ENCODE data around the gene SOX18.
"Not testable (repeated sequence)": the region's sequence is repeated elsewhere in the genome, so short reads cannot be mapped to it uniquely, and the experiment has no call there.

The SOX18 gene

DNA sequence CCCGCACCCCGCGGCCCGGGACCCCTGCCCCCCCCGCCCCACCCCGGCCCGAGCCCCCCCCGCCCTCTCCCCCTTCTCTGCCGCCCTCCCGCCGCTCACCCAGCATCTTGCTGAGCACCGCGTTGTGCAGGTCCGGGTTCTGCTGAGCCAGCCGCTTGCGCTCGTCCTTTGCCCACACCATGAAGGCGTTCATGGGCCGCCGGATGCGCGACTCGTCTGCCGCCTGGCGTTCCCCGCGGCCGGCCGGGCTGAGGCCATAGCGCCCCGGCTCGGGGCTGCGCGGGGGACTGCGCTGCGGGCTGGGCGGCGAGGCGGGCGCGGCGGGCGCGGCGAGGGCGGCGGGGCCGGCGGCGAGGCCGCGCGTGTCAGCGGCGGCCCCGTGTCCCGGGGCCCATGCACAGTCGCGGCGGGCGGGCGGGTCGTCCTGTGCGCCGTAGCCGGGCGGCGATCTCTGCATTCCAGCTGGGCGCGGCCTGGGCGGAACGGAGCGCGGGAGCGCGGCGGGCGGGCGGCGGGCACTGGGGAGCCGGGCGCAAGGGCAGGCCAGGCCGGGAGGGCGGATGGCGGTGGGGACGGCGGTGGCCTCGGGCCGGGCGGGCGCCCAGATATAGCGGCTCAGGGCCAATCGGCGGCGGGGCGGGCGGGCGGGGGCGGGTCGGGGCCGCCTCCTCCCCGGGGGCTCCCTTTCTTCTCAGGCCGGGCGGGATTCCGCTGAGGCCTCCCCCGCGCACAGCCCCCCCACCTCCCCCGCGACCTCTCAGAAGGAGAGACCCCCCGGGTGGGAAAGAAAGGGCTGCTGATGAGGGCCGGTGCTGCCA lies at the start of gene SOX18:
TSS of gene SOX18 (minus strand) at position 580 of the 818 bp plus-strand sequence. CDS start at position 457, 123 bp downstream.
- DNase-seq, result peak in 1 of 2 experiments; percentile 17

GRCh38 chr20:64098471-64099013 lies 49.1 kb upstream of the SOX18 start:
- no peak for DNase-seq

- DNase-seq, result no peak
These were observed 47.1 kb upstream of the SOX18 start for GRCh38 chr20:64096535-64096934.

DNA sequence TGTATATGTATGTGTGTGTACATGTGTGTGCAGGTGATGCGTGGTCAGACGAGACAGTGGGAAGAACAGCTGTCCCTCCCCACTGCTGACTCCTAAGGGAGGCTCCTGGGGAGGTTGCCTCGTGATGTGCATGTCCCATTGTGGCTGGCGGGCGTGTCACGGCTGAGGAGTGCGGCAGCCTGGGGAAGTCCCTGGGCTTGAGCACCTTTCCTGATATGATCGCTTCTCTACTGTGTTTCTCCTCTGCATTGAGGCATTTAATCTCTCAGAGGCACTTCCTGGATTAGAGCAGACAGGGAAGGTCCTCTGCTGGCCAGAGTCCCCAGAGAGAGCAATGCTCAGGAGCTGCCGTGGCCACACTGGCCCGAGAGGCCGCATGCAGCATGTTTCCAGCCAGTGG lies 46.5 kb upstream of the SOX18 start:
- no peak for DNase-seq

GRCh38 chr20:64095455-64095854 lies 46.0 kb upstream of the SOX18 start:
- DNase-seq, result no peak

DNA sequence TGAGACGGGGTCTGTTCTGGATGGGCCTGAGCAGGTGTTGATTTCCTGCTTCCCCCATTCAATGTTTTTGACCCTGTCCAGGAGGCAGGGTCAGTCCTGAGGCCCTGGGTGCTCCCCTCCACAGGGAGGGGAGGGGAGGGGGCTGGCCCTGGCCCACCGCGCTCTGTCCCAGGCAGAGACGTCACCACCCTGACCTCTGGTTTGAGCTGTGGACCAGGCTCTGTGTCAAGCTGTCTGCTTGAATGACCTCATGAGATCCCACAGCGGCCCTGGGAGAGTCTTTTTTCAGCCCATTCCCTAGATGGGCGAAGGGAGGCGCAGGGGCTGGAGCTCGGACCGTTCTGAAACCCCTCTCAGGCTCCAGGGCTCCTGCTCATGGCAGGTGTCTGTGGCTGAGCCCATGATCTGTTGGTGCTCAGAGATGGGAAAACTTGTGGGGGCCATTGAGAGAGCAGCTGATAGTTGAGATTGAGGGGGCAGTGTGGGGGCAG lies 43.6 kb upstream of the SOX18 start:
- DNase-seq, result no peak

GRCh38 chr20:64092258-64093012 lies 43.0 kb upstream of the SOX18 start:
- no peak for DNase-seq

- no peak for DNase-seq
These were observed 42.3 kb upstream of the SOX18 start for GRCh38 chr20:64091770-64092169.

DNA sequence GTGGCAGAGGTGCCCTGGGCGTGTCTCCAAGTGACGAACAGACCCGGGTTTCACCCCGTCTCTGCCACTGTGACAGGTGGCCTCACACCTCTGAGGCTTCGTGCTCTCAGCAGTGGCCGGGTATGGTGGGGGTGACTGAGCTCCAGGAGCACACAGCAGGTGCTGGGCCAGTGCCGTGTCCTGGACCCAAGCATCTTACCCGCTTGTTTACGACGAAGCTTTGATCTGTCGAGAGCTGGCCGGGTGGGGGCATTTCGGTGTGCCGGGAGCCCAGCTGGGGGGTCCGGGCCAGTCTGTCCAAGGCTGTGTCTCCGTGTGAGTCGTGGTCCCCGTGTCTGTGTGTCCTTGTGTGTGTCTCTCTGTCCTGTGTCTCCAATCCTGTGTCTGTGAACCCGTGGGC lies 41.9 kb upstream of the SOX18 start:
- no peak for DNase-seq

DNA sequence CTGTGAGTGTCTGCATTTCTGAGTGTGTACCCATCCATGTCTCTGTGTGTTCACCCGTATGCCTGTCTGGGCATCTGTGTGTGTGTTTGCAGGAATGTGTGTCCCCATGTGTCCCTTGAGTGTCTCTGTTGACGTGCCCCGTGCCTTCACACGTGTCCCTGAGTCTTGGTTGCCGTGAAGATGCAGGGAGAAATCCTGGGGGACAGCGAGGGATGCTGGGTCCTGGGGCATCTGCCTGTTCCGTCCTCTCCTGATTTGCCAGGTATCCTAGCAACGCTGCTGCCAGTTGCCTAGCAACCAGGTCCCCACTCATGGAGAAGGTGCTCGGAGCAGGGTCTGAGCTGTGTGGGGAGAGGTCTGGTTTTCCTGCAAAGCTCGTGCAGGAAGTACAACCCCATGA lies 40.7 kb upstream of the SOX18 start:
- no peak for DNase-seq

DNA sequence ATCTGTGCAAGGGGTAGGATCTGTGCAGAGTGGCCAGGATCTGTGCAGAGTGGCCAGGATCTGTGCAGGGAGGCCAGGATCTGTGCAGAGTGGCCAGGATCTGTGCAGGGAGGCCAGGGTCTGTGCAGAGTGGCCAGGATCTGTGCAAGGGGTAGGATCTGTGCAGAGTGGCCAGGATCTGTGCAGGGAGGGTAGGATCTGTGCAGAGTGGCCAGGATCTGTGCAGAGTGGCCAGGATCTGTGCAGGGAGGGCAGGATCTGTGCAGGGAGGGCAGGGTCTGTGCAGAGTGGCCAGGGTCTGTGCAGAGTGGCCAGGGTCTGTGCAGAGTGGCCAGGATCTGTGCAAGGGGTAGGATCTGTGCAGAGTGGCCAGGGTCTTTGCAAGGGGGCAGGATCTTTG lies 39.1 kb upstream of the SOX18 start:
- not testable (repeated sequence) for DNase-seq

GRCh38 chr20:64087226-64087825 lies 37.9 kb upstream of the SOX18 start:
- not testable (repeated sequence) for DNase-seq

DNA sequence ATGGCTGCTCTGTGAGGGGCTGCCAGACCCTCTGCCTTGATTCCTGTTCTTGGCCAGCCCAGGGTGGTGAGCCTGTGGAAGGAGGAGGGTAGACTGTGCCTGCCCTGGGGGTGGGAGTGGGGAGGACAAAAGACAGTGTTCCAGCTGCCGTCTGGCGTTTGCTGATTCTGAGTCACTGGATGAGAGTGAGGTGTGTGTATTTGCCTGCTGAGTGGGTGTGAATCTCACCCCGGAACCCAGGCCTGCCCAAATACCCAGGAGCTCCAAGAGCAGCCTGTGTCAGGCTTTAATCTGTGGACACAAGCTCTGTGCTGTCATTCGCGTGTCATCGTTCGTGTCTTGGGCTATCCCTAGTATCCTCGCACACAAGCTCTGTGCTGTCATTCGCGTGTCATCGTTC lies 37.4 kb upstream of the SOX18 start:
- DNase-seq, result no peak

DNA sequence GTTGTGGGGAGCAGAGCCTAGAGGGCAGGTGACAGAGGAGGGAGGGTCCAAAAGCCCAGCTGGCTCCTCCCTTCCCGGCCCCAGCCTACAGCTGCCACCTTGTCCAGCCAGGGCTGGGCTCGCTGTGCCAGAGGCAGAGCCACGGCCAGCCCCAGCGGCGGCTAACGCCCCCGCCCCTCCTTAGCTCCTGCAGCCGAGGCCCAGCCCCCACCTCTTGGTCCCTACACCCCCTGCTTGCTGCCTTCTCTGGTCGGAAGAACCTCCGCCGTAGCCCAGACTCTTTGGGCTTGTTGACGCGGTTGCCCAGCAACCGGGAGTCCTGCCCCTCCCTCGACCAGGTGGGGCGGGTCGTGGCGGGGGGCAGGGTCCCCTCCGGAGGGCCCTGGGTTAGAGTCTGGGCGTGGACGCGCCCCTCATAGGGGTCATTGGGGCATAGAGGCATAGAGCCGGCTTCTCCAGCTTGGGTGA lies 35.3 kb upstream of the SOX18 start:
- DNase-seq, result no peak

DNA sequence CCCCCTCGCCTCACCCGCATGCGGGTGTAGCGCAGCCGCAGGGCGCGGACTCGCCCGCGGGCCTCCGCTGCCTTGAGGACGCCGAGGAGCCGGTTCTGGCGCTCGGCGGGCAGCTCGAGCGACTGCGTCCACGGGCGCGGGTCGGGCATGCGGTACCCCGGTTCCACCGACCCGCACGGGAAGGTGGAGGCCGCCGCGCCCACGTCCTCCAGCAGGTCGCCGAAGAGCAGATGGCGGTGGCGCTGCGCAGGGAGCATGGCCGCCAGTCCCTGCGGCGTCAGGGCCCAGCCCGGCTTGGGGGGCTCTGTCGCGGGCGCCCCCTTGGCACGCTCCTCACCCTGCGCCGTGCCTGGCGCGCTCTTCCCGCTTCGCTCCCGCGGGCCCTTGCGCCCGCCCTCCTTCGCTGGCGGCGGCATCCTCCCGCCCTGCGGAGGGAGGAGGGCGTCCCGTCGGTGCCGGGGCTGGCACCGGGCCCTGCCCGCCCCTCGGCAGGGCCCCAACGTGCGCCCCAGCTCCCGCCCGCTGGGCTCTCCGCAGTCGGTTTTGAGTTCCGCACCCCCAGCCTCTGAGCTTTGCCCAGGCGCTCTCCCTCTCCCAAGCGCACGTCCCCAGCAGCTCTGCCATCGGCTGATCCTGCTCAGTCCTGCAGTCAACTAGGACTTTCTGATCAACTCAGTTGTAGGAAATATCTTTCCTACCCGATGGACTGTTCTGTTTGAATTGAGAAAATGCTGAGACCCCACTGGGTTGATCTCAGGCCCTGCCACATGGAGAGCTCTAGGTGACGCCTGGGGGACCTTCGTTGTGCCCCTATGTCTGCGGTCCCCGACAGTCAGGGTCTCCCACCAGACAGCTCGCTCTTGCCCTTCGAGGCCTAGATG lies 34.6 kb upstream of the SOX18 start, which contains the start of gene LKAAEAR1:
TSS of gene LKAAEAR1 (minus strand) at position 595 of the 881 bp plus-strand sequence. CDS start at position 416, 179 bp downstream.
- no peak for DNase-seq

- peak; percentile 65 to 78 for DNase-seq
These were observed 34.0 kb upstream of the SOX18 start for GRCh38 chr20:64083378-64083803.

- DNase-seq, result peak in 1 of 2 experiments; percentile 21
These were observed 33.5 kb upstream of the SOX18 start for GRCh38 chr20:64082820-64083377.

DNA sequence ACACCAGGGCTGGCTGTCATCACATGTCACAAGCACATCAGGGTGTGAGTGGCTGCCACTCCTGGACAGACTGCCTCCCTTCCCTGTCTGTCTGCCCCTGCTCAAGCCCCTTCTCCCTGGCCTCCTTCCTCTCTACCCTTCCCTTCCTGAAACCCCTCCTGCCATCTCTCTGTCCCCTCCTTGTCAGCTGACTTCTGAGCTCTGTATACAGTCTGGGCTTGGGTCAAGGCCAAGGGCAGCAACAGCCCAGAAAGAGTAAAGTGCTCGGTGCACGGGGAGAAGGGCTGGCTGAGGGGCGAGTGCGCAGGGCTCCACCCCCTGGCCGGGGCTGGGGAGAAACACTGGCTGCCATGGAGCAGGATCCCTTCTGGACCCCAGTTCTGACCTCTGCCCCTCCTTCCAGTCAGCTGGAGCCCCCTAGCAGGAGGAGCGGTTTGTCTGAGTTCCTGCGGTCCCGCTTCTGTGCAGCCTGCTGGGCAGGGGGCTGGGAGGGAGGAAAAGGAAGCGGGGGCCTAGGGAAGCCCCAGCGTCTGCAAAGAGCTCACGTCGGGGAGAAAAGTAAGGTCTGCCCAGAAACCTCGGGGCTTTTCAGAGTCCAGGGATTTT lies 32.8 kb upstream of the SOX18 start:
- no peak for DNase-seq

GRCh38 chr20:64081624-64081964 lies 32.2 kb upstream of the SOX18 start:
- no peak for DNase-seq

DNA sequence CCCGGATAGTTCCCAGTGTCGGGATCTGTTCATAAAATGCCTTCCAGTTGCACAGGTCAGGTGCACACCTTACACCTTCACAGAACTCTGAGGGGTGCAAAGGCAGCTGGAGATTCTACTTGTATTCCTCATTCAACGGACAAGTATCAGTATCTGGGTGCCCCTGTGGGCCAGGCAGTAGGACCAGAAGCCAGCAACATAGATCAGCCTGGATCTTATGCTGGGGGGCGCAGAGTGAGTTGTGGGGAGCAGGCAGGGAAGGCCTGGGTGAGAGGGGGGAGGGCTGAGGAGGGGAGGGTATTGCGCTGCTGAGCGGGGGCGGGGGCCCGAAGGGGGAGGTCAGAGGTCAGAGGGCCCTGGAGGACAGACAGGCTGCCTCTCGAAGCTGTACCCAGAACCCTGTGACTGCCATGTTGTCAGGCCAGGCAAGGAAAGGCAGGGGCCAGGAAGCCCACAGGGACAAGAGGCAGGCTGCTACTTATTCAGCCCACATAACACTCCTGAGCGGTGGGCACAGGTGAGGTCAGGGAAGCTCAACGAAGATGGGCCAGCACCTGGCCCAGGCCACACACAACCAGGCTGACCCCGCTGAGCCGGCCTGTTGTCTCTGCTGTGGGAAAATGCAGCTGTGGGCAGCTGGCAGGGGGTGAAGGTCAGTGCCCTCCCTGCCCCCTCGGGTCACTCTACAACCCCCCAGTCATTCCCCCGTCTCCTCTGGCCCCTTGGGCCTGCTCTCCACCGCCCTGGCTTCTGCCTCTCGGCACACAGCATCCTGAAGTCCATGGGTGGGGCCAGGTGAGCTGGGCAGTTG lies 31.6 kb upstream of the SOX18 start:
- no peak for DNase-seq

All from SW 1271 (cell line).